ENCODE results near the gene GRPR. TPM values are rescaled to one million over a fixed set of nuclear protein-coding genes. Genes with fewer than 3 reads are reported as not detected.

Gene GRPR
- total and polyA plus RNA-seq, 2 of the 13 experiments (the other 11 are each of a cell fraction or from before 2014, with no cell fraction given): 0.04 to 0.05 TPM

- H4K20me1 ChIP-seq (ENCODE audit: insufficient read depth, low read length): no peaks in the 10 kb centered on the region
- TF ChIP-seq, protein P1, sequence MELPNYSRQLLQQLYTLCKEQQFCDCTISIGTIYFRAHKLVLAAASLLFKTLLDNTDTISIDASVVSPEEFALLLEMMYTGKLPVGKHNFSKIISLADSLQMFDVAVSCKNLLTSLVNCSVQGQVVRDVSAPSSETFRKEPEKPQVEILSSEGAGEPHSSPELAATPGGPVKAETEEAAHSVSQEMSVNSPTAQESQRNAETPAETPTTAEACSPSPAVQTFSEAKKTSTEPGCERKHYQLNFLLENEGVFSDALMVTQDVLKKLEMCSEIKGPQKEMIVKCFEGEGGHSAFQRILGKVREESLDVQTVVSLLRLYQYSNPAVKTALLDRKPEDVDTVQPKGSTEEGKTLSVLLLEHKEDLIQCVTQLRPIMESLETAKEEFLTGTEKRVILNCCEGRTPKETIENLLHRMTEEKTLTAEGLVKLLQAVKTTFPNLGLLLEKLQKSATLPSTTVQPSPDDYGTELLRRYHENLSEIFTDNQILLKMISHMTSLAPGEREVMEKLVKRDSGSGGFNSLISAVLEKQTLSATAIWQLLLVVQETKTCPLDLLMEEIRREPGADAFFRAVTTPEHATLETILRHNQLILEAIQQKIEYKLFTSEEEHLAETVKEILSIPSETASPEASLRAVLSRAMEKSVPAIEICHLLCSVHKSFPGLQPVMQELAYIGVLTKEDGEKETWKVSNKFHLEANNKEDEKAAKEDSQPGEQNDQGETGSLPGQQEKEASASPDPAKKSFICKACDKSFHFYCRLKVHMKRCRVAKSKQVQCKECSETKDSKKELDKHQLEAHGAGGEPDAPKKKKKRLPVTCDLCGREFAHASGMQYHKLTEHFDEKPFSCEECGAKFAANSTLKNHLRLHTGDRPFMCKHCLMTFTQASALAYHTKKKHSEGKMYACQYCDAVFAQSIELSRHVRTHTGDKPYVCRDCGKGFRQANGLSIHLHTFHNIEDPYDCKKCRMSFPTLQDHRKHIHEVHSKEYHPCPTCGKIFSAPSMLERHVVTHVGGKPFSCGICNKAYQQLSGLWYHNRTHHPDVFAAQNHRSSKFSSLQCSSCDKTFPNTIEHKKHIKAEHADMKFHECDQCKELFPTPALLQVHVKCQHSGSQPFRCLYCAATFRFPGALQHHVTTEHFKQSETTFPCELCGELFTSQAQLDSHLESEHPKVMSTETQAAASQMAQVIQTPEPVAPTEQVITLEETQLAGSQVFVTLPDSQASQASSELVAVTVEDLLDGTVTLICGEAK (IDR thresholded peaks at IDR 0.05): no peak
- TF ChIP-seq, protein P1 (CRISPR knock-in tag; IDR thresholded peaks at IDR 0.05): no peak
- TF ChIP-seq KLF13 (CRISPR knock-in tag; IDR thresholded peaks at IDR 0.05) (no peak), CC2D1A (CRISPR knock-in tag; IDR thresholded peaks at IDR 0.05) (no peak), MTA3 (CRISPR knock-in tag; IDR thresholded peaks at IDR 0.05) (no peak), ZNF510 (CRISPR knock-in tag; IDR thresholded peaks at IDR 0.05; ENCODE audit: low read depth) (no peak), ZNF17 (CRISPR knock-in tag; IDR thresholded peaks at IDR 0.05) (no peak), ZNF383 (CRISPR knock-in tag; IDR thresholded peaks at IDR 0.05; ENCODE audit: borderline replicate concordance) (no peak), ZNF614 (CRISPR knock-in tag; IDR thresholded peaks at IDR 0.05; ENCODE audit: borderline replicate concordance) (no peak), ATF4 (CRISPR knock-in tag; IDR thresholded peaks at IDR 0.05) (no peak)
- TF ChIP-seq, protein P2, sequence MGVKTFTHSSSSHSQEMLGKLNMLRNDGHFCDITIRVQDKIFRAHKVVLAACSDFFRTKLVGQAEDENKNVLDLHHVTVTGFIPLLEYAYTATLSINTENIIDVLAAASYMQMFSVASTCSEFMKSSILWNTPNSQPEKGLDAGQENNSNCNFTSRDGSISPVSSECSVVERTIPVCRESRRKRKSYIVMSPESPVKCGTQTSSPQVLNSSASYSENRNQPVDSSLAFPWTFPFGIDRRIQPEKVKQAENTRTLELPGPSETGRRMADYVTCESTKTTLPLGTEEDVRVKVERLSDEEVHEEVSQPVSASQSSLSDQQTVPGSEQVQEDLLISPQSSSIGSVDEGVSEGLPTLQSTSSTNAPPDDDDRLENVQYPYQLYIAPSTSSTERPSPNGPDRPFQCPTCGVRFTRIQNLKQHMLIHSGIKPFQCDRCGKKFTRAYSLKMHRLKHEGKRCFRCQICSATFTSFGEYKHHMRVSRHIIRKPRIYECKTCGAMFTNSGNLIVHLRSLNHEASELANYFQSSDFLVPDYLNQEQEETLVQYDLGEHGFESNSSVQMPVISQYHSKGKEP (CRISPR knock-in tag; IDR thresholded peaks at IDR 0.05): no peak
- H3K9me3 ChIP-seq (ENCODE audit: low read length): no peaks in the 10 kb centered on the region
- no peak for ATAC-seq
- H3K27ac ChIP-seq (ENCODE audit: extremely low read length, insufficient read depth, low read length): no peak overlapping the region
- in situ Hi-C loops (cut with HindIII; ENCODE audit: extremely low pct_ligation_motif_present, low pct_unique_long_range_greater_than_20kb) (no loop called here), intact Hi-C loops (cut with micrococcal nuclease; ENCODE audit: unreplicated experiment) (no loop called here)
- FAIRE-seq: no peak
- DNase-seq (ENCODE audit: low spot score): no peak
- no TSS peak for BruUV-seq (replicated peaks)
- no peak overlapping the region for H3K9ac ChIP-seq (ENCODE audit: insufficient read depth, low read depth, low read length)
- H3K4me2 ChIP-seq (ENCODE audit: low read depth, low read length): no peak overlapping the region
- no peaks in the 10 kb centered on the region for H3K36me3 ChIP-seq (replicated peaks in 1 of 2; ENCODE audit: control insufficient read depth in 1 of 2, insufficient read depth in 2 of 2, low read length in 2 of 2)
- CTCF ChIA-PET (ENCODE audit: low intra/inter-chr PET ratio, low total read pairs): no interaction called here
- H3K79me2 ChIP-seq (ENCODE audit: insufficient read depth, low read length): no peaks in the 10 kb centered on the region
- H3K27me3 ChIP-seq (ENCODE audit: control insufficient read depth in 1 of 2, insufficient read depth in 2 of 2, low read length in 2 of 2): no peaks in the 10 kb centered on the region
- H3K4me3 ChIP-seq (replicated peaks in 1 of 3; ENCODE audit: insufficient read depth in 1 of 3, low read depth in 2 of 3, low read length in 3 of 3): no peak overlapping the region
- WGBS (ENCODE audit: low lambda C conversion rate): 0% methylated on average over 2 of the region's 4 CpGs
- POLR2A ChIA-PET: no interaction called here
- no peak overlapping the region for H2AFZ ChIP-seq (ENCODE audit: low read length)
- no peaks in the 10 kb centered on the region for H3K4me1 ChIP-seq (ENCODE audit: insufficient read depth, low read length)
These were observed 17.1 kb downstream of the GRPR start for GRCh38 chrX:16140448-16140847.

Data from HepG2 (cell line).